ENCODE measurements around the gene CRTC3.
A peak's percentile ranks its signal among the peaks of the same experiment; 100 is the strongest.

CRTC3 gene

GRCh38 chr15:90597577-90597976, 67.9 kb downstream of the CRTC3 start:
- no peak for DNase-seq

GRCh38 chr15:90598031-90598577, 68.4 kb downstream of the CRTC3 start:
- DNase-seq: no peak

GRCh38 chr15:90598679-90599078, 69.0 kb downstream of the CRTC3 start:
- DNase-seq: no peak

- no peak for DNase-seq
These were observed 69.4 kb downstream of the CRTC3 start for GRCh38 chr15:90599116-90599515.

- no peak for DNase-seq
These were observed 69.9 kb downstream of the CRTC3 start for GRCh38 chr15:90599644-90600043.

- DNase-seq: no peak
These were observed 71.2 kb downstream of the CRTC3 start for GRCh38 chr15:90600954-90601353.

- DNase-seq: no peak
These were observed 74.2 kb downstream of the CRTC3 start for GRCh38 chr15:90603893-90604292.

- DNase-seq: no peak
These were observed 76.9 kb downstream of the CRTC3 start for GRCh38 chr15:90606641-90607040.

- DNase-seq: peak; percentile 33
These were observed 77.6 kb downstream of the CRTC3 start for GRCh38 chr15:90607361-90607760.

- no peak for DNase-seq
These were observed 79.8 kb downstream of the CRTC3 start for GRCh38 chr15:90609242-90610180.

GRCh38 chr15:90610190-90610589, 80.5 kb downstream of the CRTC3 start:
- DNase-seq: no peak

- no peak for DNase-seq
These were observed 81.4 kb downstream of the CRTC3 start for GRCh38 chr15:90611157-90611556.

GRCh38 chr15:90617171-90617570, 87.4 kb downstream of the CRTC3 start:
- DNase-seq: no peak

- DNase-seq: no peak
These were observed 88.0 kb downstream of the CRTC3 start for GRCh38 chr15:90617668-90618097.

GRCh38 chr15:90618330-90619125, 88.8 kb downstream of the CRTC3 start:
- no peak for DNase-seq

- DNase-seq: no peak
These were observed 89.7 kb downstream of the CRTC3 start for GRCh38 chr15:90619468-90619867.

- DNase-seq: no peak
These were observed 90.2 kb downstream of the CRTC3 start for GRCh38 chr15:90619939-90620338.

- DNase-seq: no peak
These were observed 90.8 kb downstream of the CRTC3 start for GRCh38 chr15:90620379-90621067.

GRCh38 chr15:90623854-90624253, 94.1 kb downstream of the CRTC3 start:
- no peak for DNase-seq

GRCh38 chr15:90624278-90624981, 94.7 kb downstream of the CRTC3 start:
- DNase-seq: no peak

GRCh38 chr15:90625037-90625436, 95.3 kb downstream of the CRTC3 start:
- no peak for DNase-seq

GRCh38 chr15:90629217-90629616, 99.5 kb downstream of the CRTC3 start:
- DNase-seq: no peak
